Stimulated activated CD8-positive, alpha-beta memory T cell treated with anti-CD3 and anti-CD28 coated beads, Interleukin-7, amount 100 ng/mL, for 4 hours (primary cell): ENCODE measurements around the gene NHSL1.

Experiments used
- DNase-seq, 2 donors: peaks; one replicate each; pipeline ENCODE4 v3.0.0-alpha.2; 2020; ENCODE audit warnings: low read depth in 2 of 2

The NHSL1 gene

GRCh38 chr6:138498629-138499302 lies 528 bp downstream of the NHSL1 start:
- DNase-seq: no peak

GRCh38 chr6:138497286-138497685 lies 2.0 kb downstream of the NHSL1 start:
- no peak for DNase-seq

- no peak for DNase-seq
Measured at GRCh38 chr6:138494312-138494711, 5.0 kb downstream of the NHSL1 start.

- DNase-seq: no peak
Measured at GRCh38 chr6:138493413-138493812, 5.9 kb downstream of the NHSL1 start.

GRCh38 chr6:138492871-138493270 lies 6.4 kb downstream of the NHSL1 start:
- DNase-seq: no peak

- DNase-seq: no peak
Measured at GRCh38 chr6:138492113-138492512, 7.2 kb downstream of the NHSL1 start.

- DNase-seq: no peak
Measured at GRCh38 chr6:138491017-138491416, 8.3 kb downstream of the NHSL1 start.

GRCh38 chr6:138489846-138490245 lies 9.4 kb downstream of the NHSL1 start:
- DNase-seq: no peak

- no peak for DNase-seq
Measured at GRCh38 chr6:138487102-138487604, 12.1 kb downstream of the NHSL1 start.

GRCh38 chr6:138486249-138487101 lies 12.8 kb downstream of the NHSL1 start:
- DNase-seq: no peak

GRCh38 chr6:138485586-138486248 lies 13.6 kb downstream of the NHSL1 start:
- DNase-seq: no peak

- no peak for DNase-seq
Measured at GRCh38 chr6:138485005-138485545, 14.2 kb downstream of the NHSL1 start.

- no peak for DNase-seq
Measured at GRCh38 chr6:138484018-138484731, 15.1 kb downstream of the NHSL1 start.

- DNase-seq: no peak
Measured at GRCh38 chr6:138482816-138483215, 16.5 kb downstream of the NHSL1 start.

- DNase-seq: no peak
Measured at GRCh38 chr6:138480279-138480949, 18.9 kb downstream of the NHSL1 start.

- no peak for DNase-seq
Measured at GRCh38 chr6:138477913-138478539, 21.3 kb downstream of the NHSL1 start.

GRCh38 chr6:138476116-138476515 lies 23.2 kb downstream of the NHSL1 start:
- no peak for DNase-seq

- no peak for DNase-seq
Measured at GRCh38 chr6:138473144-138473543, 26.1 kb downstream of the NHSL1 start.

GRCh38 chr6:138468320-138469015 lies 30.8 kb downstream of the NHSL1 start:
- no peak for DNase-seq

- DNase-seq: no peak
Measured at GRCh38 chr6:138467901-138468300, 31.4 kb downstream of the NHSL1 start.
